ENCODE results near the gene RMDN3.

Gene RMDN3

GRCh38 chr15:40694688-40695468, 60.2 kb downstream of the RMDN3 start, which contains the start of gene RAD51:
RAD51 (plus strand) TSS chr15:40695174; CDS start chr15:40698759, 3,585 bp downstream.
- peak within 1 kb of the TSS; percentile 95 for H3K4me3 ChIP-seq (ENCODE audit: control insufficient read depth, low read depth, low read length)
- peak; percentile 92 for DNase-seq (ENCODE audit: low read depth)
- no peak for TF ChIP-seq CTCF (conservative IDR thresholded peaks at IDR 0.05; ENCODE audit: control insufficient read depth, insufficient read depth, low read depth, low read length)

GRCh38 chr15:40693904-40694687, 61.0 kb downstream of the RMDN3 start:
- peak overlapping the region; percentile 95 for H3K4me3 ChIP-seq (ENCODE audit: control insufficient read depth, low read depth, low read length)
- no peak for DNase-seq (ENCODE audit: low read depth)
- TF ChIP-seq CTCF (conservative IDR thresholded peaks at IDR 0.05; ENCODE audit: control insufficient read depth, insufficient read depth, low read depth, low read length), result no peak

- DNase-seq (ENCODE audit: low read depth), result no peak
- TF ChIP-seq CTCF (conservative IDR thresholded peaks at IDR 0.05; ENCODE audit: control insufficient read depth, insufficient read depth, low read depth, low read length), result no peak
- no peak overlapping the region for H3K4me3 ChIP-seq (ENCODE audit: control insufficient read depth, low read depth, low read length)
Observed at GRCh38 chr15:40691737-40692136, 63.3 kb downstream of the RMDN3 start.

GRCh38 chr15:40688932-40689799, 65.9 kb downstream of the RMDN3 start:
- TF ChIP-seq CTCF (conservative IDR thresholded peaks at IDR 0.05; ENCODE audit: control insufficient read depth, insufficient read depth, low read depth, low read length), result no peak
- DNase-seq (ENCODE audit: low read depth), result no peak
- H3K4me3 ChIP-seq (ENCODE audit: control insufficient read depth, low read depth, low read length), result no peak overlapping the region

Data from fibroblast of mammary gland (primary cell).